ENCODE measurements around the gene ARAP3.

GRCh38 chr5:141638771-141639170, 43.3 kb downstream of the ARAP3 start:
- TF ChIP-seq, protein P1, sequence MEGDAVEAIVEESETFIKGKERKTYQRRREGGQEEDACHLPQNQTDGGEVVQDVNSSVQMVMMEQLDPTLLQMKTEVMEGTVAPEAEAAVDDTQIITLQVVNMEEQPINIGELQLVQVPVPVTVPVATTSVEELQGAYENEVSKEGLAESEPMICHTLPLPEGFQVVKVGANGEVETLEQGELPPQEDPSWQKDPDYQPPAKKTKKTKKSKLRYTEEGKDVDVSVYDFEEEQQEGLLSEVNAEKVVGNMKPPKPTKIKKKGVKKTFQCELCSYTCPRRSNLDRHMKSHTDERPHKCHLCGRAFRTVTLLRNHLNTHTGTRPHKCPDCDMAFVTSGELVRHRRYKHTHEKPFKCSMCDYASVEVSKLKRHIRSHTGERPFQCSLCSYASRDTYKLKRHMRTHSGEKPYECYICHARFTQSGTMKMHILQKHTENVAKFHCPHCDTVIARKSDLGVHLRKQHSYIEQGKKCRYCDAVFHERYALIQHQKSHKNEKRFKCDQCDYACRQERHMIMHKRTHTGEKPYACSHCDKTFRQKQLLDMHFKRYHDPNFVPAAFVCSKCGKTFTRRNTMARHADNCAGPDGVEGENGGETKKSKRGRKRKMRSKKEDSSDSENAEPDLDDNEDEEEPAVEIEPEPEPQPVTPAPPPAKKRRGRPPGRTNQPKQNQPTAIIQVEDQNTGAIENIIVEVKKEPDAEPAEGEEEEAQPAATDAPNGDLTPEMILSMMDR (IDR thresholded peaks at IDR 0.05): no peak
- TF ChIP-seq ZFX (IDR thresholded peaks at IDR 0.05; ENCODE audit: borderline replicate concordance): no peak

All from 22Rv1 (cell line).